Measurements from ENCODE around the gene NPAS3.

DNA sequence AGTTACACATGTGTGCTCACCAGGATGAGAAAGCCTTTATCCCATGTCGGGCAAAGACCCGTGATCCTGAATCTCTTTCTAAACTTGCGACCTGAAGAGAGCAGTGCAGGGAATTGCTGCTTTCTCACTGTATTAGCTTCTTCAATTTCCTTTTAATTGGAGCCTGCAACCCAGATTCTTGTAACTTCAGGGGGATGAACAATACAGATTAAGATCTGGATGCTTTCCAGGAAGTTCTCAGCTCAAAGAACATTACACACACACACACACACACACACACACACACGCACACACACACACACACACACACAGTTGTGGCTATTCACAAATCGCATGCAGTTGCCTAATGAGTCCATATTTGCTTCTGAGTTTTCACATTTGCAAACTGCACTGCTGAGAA is 268.3 kb downstream of the NPAS3 start:
- no peak for TF ChIP-seq POLR2A (IDR thresholded peaks at IDR 0.05)
- TF ChIP-seq, protein P1, sequence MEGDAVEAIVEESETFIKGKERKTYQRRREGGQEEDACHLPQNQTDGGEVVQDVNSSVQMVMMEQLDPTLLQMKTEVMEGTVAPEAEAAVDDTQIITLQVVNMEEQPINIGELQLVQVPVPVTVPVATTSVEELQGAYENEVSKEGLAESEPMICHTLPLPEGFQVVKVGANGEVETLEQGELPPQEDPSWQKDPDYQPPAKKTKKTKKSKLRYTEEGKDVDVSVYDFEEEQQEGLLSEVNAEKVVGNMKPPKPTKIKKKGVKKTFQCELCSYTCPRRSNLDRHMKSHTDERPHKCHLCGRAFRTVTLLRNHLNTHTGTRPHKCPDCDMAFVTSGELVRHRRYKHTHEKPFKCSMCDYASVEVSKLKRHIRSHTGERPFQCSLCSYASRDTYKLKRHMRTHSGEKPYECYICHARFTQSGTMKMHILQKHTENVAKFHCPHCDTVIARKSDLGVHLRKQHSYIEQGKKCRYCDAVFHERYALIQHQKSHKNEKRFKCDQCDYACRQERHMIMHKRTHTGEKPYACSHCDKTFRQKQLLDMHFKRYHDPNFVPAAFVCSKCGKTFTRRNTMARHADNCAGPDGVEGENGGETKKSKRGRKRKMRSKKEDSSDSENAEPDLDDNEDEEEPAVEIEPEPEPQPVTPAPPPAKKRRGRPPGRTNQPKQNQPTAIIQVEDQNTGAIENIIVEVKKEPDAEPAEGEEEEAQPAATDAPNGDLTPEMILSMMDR (IDR thresholded peaks at IDR 0.05), result no peak

Measured in breast epithelium (tissue), 3 donors.